HG03439 (cell line): ENCODE measurements around the gene LYVE1.

Experiments used
- ATAC-seq: cut with Tn5 transposase; IDR thresholded peaks from one replicate; pipeline ENCODE4 v1.9.1; 2021; ENCODE audit warnings: mild to moderate bottlenecking, moderate library complexity; ENCODE audit not compliant: unreplicated experiment

The LYVE1 gene

DNA sequence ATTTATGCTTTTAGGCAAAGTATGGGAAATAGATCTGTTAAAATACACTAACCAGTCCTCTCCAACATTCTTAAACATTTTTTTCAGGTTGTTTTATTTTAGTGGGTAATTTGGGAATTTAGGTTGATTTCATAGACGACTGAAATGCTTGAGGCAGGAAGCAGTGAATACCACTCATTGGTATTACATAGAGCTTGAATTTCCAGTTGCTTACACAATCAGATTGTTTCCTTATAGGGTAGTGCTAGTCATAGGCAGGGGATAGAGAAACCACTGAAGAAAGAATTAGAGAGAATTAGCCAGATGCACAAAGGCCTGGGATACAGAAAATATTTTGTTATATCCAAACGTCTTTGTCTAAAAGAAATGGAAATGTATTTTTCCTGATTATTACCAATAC, 23.9 kb upstream of the LYVE1 start:
- ATAC-seq, result no peak

DNA sequence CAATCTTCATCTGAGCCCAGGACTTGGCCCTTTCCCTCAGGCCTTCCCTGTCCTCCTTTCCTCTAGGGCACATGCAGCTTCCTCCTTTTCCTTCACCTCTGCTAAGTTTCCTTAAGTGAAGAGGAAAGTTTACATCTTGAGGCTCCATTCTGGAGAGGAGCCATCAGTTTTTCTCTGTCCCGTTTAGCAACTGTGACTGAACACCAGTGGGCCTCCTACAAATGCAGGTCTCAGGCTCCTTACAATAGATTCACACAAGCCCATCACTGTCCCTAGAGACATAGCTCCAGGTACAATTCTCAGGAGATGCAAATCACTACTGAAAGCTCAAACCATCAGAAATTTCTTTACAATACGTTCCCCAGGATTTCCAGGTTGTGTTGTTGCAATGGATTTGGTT, 23.3 kb upstream of the LYVE1 start:
- ATAC-seq, result no peak

DNA sequence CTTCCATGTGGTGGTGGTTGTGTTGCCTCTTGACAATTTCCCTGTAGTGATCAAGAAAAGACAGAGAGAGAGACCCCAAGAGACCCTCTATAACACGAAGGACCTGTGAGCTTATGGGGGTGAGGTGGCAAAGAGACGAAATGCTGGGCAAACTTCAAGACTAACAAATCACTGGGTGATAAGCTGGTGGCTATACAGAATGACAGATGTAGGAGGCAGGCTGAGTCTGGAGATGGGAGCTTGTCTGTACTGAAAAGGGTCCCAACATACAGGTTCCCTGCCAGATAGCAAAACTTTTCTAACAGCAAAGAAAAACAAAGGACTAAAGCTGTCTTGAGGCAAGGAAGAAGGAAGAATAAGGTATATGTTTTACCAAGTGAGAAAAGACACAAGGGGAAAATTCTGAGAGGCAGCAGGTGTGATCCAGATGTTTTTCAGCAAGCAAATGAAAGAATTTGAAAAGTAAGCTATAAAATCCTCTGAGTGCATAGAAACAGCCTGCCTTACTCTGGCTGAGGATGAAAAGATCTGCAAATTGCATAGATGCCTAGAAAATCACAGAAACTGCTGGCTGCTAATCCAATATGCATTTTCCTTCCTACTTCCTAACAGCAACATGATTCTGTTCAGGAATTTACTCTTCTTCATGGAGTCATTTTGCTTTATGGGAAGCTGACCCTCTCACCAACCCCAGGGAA, 21.9 kb upstream of the LYVE1 start:
- no peak for ATAC-seq

DNA sequence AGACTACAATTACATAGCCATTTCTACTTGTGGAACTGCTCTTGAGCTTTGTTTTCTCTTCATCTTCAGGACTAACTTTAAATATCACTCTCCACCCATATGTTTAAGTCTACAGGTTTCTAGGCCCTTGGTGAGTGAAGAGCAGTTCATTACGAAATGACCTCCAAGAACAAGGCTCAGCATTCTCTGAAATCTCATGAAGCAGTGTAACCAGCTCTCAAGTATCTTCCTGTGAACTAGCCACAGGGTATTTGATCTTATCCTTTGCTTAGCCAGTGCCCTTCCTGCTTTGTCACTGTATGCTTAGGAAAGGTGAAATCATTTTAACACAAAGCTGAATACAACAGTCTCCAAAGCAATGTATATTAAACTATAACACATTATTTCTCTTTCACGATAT, 20.4 kb upstream of the LYVE1 start:
- no peak for ATAC-seq

DNA sequence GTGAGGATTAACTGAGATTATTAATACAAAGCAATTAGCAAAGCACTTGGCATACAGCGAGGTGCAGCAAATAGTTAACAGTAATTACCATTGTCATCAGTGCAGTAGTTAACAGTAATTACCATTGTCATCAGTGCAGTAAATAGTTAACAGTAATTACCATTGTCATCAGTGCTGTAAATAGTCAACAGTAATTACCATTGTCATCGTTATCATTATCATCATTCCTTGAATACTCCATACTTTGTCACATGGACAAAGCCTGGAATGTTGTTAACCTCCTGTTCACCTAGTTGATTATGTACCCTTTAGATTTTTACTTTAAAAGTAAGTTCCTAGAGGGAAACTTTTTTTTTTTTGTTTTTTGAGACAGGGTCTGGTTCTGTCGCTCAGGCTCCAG, 19.5 kb upstream of the LYVE1 start:
- no peak for ATAC-seq

DNA sequence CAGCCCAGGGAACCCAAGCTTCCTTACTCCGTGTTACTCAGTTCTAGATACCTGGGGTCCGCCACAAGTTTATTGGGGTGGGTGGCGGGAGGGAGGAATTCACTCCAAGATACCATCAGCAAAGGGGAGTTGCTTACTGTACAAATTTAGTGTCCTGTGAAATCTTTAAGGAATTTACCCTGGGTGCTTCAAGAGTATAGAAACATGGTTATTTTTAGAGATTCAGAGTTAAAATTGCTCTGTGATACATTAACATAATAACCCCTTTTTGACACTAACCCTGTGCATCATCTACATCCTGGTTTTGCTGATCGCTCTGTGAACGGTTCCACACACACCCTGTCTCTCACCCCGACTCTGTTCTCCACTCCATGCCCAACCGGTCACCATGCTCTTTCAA, 18.9 kb upstream of the LYVE1 start:
- no peak for ATAC-seq

DNA sequence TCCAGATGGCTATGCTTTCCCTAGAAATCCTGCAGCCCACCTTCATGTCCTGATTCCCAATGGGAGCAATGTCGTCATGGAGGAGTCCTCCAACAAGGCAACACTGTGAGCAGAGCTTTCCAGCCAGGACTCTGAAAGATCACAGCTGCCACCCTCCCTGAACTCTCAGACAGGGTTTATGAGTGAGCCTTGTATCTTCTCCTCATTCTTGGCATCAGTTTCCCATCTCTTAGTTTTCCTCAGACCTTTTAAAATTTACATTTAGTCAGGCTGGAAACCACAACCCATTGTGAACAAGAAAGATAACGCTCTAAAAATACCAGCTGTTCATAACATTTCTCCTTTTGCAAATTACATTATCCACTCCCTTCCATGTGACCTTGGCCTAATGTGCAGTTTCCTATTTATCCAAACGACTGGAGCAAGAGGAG, 15.6 kb upstream of the LYVE1 start:
- ATAC-seq, result no peak

DNA sequence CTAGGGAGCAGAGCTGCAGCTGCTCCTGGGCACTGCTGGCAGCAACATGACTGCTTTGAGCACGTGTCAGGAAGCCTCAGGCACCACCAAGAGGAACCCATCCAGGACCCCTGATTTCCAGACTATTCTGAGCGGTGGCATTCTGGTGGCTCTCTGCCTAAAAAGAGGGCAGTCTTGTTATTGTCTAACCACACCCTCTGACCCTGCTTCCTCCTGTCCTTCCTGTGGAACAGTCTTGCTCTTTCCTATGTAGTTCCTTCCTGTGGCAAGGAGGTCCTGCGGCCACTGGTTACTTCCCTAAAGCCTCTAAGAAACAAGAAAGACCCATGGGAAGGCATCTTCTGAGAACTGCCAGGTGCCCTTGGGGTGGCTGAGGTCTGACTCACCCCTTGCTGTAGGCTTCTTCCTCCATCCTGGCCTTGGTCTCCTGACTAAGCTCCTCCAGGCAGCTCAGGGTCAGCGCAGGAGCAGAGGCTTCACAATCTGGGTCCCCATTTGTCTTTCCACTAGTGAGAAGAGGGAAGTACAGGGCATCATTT, 13.1 kb upstream of the LYVE1 start:
- ATAC-seq, result no peak

DNA sequence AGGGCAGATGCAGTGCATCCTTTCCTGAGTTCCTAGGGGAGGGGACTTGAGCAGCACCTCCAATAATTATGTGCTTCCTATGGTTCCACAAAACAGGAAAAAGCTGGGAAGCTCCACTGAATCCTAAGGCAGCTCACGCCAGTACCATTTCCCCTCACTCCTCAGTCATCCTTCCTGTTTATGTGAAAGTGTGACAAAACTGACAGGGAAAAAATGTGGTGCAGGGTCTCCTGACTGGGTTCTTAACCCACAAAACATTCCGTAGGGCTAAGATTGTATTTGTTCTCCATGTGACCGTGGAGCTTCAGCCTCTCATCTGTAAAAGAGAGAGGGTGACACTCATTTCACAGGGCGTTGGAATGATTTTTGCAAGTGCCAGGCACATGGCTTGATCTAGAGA, 12.2 kb upstream of the LYVE1 start:
- no peak for ATAC-seq

DNA sequence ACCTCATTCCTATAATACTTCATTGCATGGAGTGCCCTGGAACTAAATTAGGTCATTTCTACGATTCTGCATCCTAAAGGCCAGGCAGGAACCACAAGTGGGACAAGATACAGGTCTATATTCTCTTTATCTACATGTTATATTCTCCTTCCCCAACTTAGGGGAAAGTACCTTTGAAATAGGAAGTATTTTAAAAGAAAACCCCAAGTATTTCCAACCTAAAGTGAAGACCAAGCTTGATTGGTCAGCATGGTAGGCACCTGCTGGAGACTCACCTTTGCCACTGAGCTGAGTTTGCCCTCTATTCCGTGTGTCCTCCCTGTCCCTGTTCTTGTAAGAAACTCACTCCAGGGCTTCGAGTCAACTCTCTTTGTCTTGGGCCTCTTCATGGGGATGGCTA, 11.2 kb upstream of the LYVE1 start:
- ATAC-seq, result no peak

DNA sequence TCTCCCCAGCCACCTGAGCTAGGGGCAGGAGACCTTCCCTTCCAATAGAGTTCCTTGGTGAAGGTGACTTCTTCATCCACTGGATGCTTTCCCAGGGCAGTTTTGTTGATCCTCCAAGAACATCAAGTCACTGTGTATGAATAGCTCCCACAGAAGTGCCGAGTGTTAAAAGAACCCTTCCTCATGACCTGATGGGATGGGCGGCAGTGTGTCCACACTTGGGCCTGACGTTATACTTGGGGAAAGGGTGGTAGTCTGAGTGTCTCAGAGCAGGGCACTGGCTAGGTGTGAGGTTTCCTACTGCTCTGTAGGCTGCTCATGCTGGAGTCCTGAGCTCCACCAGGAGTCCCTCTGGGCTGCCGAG, 7.6 kb upstream of the LYVE1 start:
- no peak for ATAC-seq

DNA sequence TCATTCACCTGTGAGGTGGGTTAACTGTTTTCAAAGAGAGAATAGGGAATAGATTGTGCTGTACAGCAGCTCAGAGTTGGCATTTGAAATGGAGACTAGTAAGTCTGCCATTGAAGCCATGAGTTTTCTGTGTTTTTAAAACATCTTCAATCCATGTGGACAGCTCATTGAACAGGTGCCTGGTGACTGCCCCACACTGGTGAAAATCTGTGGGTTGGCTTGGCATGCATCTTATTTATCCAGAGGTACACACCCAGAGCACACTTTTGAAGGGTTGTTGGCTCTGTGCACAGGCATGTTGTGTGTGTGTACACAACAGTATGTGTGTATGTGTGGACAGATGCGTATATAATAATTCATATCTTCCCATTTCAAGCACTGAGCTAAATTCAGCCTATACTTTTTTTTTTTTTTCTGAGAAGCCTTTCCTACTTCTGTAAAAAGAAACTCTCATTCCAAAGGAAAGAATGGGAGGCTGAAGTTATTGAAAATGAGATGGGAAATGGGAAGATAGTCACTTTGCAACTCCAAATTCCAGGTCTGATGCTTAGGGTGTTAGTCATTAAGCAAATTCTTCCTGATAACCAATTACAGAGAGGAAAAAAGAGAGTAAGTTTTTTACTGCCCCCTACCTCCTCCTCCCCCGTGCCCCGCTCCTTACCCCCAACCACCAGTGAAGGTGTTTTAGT, 7.0 kb upstream of the LYVE1 start:
- ATAC-seq, result no peak

DNA sequence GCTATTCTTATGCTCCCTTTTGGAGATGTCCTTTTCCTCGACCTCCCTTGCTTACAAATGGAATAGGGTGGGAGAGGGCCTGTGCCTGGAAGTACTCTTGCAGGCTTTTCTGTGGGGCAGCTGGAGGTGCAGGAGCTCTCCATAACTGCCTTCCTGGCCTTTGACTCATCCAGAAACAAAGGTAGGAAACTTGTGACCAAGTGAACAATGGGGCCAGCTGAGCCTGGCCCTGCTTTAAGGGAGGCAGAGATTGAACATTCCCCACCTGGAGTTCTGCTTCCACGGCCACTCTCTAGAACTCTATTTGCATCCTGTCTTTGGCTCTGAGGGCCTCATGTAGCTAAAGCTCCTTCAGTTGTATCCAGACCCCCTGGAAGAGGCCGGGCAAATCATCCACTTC, 5.1 kb upstream of the LYVE1 start:
- no peak for ATAC-seq

DNA sequence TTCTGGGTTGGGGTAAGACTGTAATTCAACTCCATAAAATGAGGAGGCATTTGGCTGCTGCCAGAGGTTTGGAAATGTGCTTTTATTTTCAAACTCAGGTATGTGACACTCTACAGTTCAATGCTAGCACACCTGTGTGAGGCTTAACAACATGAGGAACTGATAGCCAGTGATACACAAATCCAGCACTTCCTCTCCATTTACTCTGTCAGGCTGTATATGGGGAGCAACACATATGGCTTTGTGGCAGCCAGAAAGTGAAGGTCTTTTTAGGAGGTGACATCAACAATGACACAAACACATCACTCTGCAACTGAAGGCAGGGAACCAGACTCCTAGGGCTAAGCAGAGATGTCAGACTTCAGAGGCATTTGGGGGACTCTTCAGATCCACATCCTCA, 4.6 kb upstream of the LYVE1 start:
- no peak for ATAC-seq

DNA sequence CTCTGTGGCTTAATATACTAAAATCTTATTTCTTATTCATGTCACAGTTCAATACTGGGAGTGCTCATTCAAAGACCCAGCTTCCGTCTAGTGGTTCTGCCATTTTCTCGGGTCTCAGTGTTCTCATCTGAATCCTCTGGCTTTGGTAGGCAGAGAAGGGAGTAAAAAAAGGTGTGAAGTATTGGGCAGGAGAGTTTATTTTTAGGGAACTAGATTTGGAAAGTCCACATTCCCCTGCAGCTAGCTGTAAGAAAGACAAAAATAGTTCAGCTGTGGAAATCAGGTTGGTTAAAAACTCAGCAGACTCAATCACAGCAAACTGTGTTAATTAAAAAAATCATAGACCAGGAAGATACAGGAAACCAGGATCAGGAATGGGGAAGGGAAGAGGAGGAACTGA, 4.1 kb upstream of the LYVE1 start:
- no peak for ATAC-seq

DNA sequence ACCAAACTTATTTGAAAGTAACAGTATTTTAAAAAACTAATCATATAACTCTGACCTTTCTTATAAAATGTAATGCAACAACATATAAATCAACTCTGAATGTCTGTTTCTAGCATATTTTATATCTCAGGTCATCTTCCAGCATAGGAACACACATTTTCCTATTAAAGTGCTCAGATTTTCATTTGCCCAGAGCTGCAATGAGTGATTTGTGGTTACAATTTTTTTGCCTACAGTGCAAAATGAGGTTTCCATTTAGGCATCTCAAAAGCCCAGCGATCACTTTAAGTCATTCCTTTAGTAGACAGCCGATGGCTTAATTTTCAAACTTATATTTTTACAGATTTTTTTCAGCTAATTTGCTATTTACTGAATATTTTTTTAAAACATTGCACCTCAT, 1.0 kb downstream of the LYVE1 start:
- no peak for ATAC-seq

DNA sequence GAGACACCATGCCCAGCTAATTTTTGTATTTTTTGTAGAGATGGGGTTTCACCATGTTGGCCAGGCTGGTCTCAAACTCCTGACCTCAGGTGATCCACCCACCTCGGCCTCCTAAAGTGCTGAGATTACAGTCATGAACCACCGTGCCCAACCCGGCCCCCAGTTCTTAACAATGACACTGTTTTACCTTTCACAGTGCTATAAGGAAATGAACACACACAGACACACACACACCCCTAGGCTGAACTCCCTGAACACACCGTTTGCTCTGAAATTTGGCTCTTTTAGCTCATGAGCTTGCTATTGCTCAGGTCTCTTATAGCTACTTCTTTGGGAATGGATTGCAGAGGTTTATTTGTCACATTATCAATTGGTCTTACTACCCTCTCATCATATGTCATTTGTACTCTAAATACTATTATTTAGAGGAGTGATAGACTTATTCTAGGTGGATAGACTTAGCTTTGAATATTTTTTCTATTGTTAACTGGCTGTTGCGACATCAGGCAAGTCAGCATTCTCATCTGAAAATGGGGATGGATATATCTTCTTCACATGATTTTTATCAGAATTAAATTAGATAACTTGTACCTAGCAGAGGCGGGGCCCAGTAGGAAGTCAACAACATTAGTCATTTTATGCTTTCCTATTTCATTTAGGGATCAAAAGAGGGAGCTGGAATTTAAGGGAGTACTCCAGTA, 2.1 kb downstream of the LYVE1 start:
- no peak for ATAC-seq

DNA sequence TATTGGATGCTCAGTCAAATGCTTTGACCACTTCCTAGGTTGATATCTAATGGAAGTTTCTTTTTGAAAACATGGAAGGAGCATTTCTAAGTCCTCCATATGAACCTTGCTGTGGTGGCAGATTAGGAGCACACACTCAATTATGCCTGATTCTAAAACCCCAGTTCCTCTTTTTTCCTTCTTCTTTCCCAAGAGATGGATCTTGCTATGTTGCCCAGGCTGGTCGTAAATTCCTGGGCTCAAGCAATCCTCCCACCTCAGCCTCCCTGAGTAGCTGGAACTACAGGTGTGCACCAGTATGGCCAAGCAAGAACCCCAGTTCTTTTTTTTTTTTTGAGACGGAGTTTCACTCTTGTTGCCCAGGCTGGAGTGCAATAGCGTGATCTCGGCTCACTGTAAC, 3.0 kb downstream of the LYVE1 start:
- no peak for ATAC-seq

DNA sequence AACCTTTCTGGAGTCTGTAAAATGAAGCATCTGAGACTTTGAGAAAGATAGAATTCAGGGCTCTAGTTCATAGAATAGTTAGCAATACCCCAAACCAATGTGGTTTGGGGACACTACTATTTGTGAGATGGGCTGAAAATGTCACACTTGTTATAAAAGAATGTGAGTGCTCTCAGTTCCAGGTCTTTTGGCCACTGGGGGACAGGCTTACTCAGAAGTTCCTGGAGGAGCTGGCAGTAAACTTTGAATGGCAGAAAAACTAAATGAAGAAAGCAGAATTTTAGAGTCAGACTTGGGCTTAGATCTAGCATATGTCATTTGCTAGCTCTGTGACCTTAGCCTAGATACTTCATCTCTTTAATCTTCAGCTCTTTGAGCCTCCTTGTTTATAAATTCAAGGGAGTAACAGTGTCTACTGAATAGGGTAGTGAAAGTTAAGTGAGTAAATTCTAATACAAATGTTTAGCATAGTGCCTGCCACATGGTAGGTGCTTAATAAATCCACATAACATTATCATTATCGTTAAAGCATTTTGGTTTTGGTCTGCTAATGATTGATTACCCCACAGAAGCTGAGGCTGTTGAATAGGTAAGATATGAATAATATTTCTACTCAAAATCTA, 3.7 kb downstream of the LYVE1 start:
- ATAC-seq, result no peak

DNA sequence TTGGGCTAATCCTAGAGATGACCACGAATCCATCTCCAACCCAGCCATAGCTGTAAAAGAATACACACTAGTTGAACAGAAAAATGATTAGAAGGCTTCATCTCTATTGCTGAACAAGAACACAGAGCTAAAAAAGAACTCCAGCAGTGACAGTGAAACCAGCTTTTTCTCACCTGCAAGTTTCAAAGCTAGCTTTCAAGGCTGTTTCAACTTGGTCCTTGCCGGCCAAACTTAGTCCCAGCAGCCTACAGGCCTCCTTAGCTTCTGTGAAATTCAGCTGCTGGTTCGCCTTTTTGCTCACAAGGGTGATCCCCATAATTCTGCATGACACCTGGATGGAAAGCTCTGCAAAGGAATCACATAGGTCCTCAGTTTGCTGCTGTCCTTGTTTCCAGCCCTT, 4.4 kb downstream of the LYVE1 start:
- no peak for ATAC-seq

DNA sequence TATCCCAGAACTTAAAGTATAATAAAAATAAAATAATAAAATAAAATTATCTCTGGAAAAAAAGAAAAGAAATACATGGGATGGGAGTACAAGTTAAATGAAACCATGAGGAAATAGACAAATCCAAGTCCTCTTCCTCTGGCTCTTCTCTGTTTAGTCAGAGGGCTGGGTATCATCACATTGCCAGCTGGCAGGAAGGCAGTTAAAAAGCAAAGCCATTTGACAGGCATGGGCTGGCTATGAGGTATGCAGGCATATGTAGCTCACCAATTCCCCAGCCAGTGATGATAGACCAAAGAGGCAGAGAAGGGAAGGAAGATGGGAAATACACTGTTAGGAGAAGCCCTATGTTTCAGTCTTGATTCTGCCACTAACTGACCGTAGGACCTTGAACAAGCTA, 6.5 kb downstream of the LYVE1 start:
- ATAC-seq, result no peak
